HepG2 (cell line): ENCODE results near the gene THADA. TPM values are rescaled to one million over a fixed set of nuclear protein-coding genes. Genes with fewer than 3 reads are reported as not detected.
A peak's percentile ranks its signal among the peaks of the same experiment; 100 is the strongest.

Experiments
- AGO2 ChIP-seq: fragments of 200-400 bp; formaldehyde crosslinking; optimal IDR thresholded peaks from 2 replicates; pipeline ENCODE3; 2017; ENCODE audit warnings: mild to moderate bottlenecking, low read depth, low read length, moderate library complexity
- ATF1 ChIP-seq: IDR thresholded peaks from 2 replicates; pipeline ENCODE4 v1.6.1; 2016; ENCODE audit warnings: mild to moderate bottlenecking, control low read depth
- CREB1 ChIP-seq, 2 experiments: fragments of 450-650 bp in 1 of 2; IDR thresholded peaks; 2 replicates each; pipeline ENCODE4 v1.6.1; 2016 to 2017; ENCODE audit warnings: control low read depth in 1 of 2, mild to moderate bottlenecking in 1 of 2, missing compliant biosample characterization in 1 of 2, missing genetic modification characterization in 1 of 2
- CREM ChIP-seq, 2 experiments: sonication (generic) in 1 of 2; formaldehyde crosslinking in 1 of 2; IDR thresholded peaks; 2 replicates each; pipeline versions ENCODE4 v1.4.0 to v1.6.1; 2016 to 2020; ENCODE audit warnings: antibody characterized with exemption in 1 of 2, mild to moderate bottlenecking in 1 of 2, missing genetic modification reagents in 1 of 2
- EP300 ChIP-seq, 3 experiments: sonication (generic) in 1 of 3; formaldehyde crosslinking in 1 of 3; IDR thresholded peaks; 2 replicates each; pipeline versions ENCODE4 v1.5.1 to v1.6.1; 2011 to 2020; ENCODE audit warnings: low read depth in 2 of 3, low read length in 2 of 3, borderline replicate concordance in 1 of 3, improper control_type of control experiment in 1 of 3, mild to moderate bottlenecking in 1 of 3, missing genetic modification reagents in 1 of 3, moderate library complexity in 1 of 3
- FOXO1 ChIP-seq: sonication (generic); formaldehyde crosslinking; IDR thresholded peaks from 2 replicates; pipeline ENCODE4 v1.4.0; 2020; ENCODE audit warnings: missing genetic modification reagents
- GPN1 ChIP-seq: sonication (generic); formaldehyde crosslinking; IDR thresholded peaks from 2 replicates; pipeline ENCODE4 v1.5.1; 2020; ENCODE audit warnings: missing genetic modification reagents, borderline replicate concordance
- ISL2 ChIP-seq: sonication (generic); formaldehyde crosslinking; IDR thresholded peaks from 2 replicates; pipeline ENCODE4 v1.5.0; 2020; ENCODE audit warnings: missing genetic modification reagents
- MED1 ChIP-seq: sonication (generic); formaldehyde crosslinking; IDR thresholded peaks from 2 replicates; pipeline ENCODE4 v1.4.0; 2020; ENCODE audit warnings: missing genetic modification reagents
- MLLT10 ChIP-seq: sonication (generic); formaldehyde crosslinking; IDR thresholded peaks from 2 replicates; pipeline ENCODE4 v1.4.0; 2020; ENCODE audit warnings: missing genetic modification reagents
- NCOA2 ChIP-seq: sonication (generic); formaldehyde crosslinking; IDR thresholded peaks from 2 replicates; pipeline ENCODE4 v1.8.0; 2022; ENCODE audit warnings: inconsistent platforms
- NFIC ChIP-seq: IDR thresholded peaks from 2 replicates; pipeline ENCODE4 v1.6.1; 2012; ENCODE audit warnings: mild to moderate bottlenecking, low read length, inconsistent platforms
- NR2F6 ChIP-seq, 2 experiments: IDR thresholded peaks; 2 replicates each; pipeline ENCODE4 v1.6.1; 2016; ENCODE audit warnings: antibody characterized with exemption in 1 of 2, mild to moderate bottlenecking in 1 of 2
- RXRB ChIP-seq: IDR thresholded peaks from 2 replicates; pipeline ENCODE4 v1.6.1; 2016; ENCODE audit warnings: borderline replicate concordance, missing genetic modification reagents, missing compliant biosample characterization
- SAP130 ChIP-seq: IDR thresholded peaks from 2 replicates; pipeline ENCODE4 v1.6.1; 2016; ENCODE audit warnings: low read depth
- SMC3 ChIP-seq: IDR thresholded peaks from 2 replicates; pipeline ENCODE4 v1.6.1; 2011; ENCODE audit warnings: low read length, improper control_type of control experiment
- SOX6 ChIP-seq, 2 experiments: fragments of 450-650 bp in 1 of 2; sonication (generic) in 1 of 2; formaldehyde crosslinking in 1 of 2; IDR thresholded peaks; 2 replicates each; pipeline versions ENCODE4 v1.4.0 to v1.6.1; 2017 to 2020; ENCODE audit warnings: antibody characterized with exemption in 1 of 2, mild to moderate bottlenecking in 1 of 2, missing genetic modification reagents in 1 of 2
- STAT6 ChIP-seq: sonication (generic); formaldehyde crosslinking; IDR thresholded peaks from 2 replicates; pipeline ENCODE4 v1.4.0; 2020; ENCODE audit warnings: missing genetic modification reagents, mild to moderate bottlenecking, borderline replicate concordance
- ZNF644 ChIP-seq: IDR thresholded peaks from 2 replicates; pipeline ENCODE4 v1.6.1; 2016; ENCODE audit warnings: low read depth
- ZNF7 ChIP-seq: IDR thresholded peaks from 2 replicates; pipeline ENCODE4 v1.6.1; 2016; ENCODE audit warnings: missing biosample characterization, missing genetic modification reagents
- ZSCAN12 ChIP-seq: sonication (generic); formaldehyde crosslinking; IDR thresholded peaks from 2 replicates; pipeline ENCODE4 v1.9.0; 2021; ENCODE audit warnings: mild to moderate bottlenecking, missing genetic modification reagents
- polyA plus RNA-seq, 8 experiments: library from polyadenylated mRNA; depleted of rRNA in 3 of 8; stranded (reverse) in 7 of 8; unstranded in 1 of 8; fragments of >200 nt; fragmentation: Illumina TruSeq in 4 of 8; extraction: Trizol in 4 of 8; gene quantifications; 2 replicates each; pipeline versions ENCODE4 v1.2.1 to v1.2.3, GENCODE V29; 2011 to 2016; ENCODE audit warnings: low read depth in 4 of 8, missing spikeins in 1 of 8, mixed read lengths in 1 of 8; ENCODE audit not compliant: insufficient read depth in 1 of 8
- total RNA-seq, 5 experiments: library from RNA; depleted of rRNA; stranded (reverse); fragments of >200 nt; fragmentation: Illumina TruSeq; extraction: Trizol; gene quantifications; 2 replicates each; pipeline ENCODE4 v1.2.3, GENCODE V29; 2016; ENCODE audit warnings: low read depth in 1 of 5
- TF ChIP-seq, protein P1 (sequence below): IDR thresholded peaks from 2 replicates; pipeline ENCODE4 v1.6.1; 2018; ENCODE audit warnings: missing genetic modification reagents
- TF ChIP-seq, protein P2 (sequence below): sonication (generic); formaldehyde crosslinking; conservative IDR thresholded peaks from 2 replicates; pipeline ENCODE4 v1.4.0; 2020; ENCODE audit warnings: mild to moderate bottlenecking, missing genetic modification reagents, moderate library complexity

The THADA gene
- total and polyA plus RNA-seq, 2 of the 13 experiments (the other 11 are each of a cell fraction or from before 2014, with no cell fraction given), result 12.7 to 21.7 TPM

DNA sequence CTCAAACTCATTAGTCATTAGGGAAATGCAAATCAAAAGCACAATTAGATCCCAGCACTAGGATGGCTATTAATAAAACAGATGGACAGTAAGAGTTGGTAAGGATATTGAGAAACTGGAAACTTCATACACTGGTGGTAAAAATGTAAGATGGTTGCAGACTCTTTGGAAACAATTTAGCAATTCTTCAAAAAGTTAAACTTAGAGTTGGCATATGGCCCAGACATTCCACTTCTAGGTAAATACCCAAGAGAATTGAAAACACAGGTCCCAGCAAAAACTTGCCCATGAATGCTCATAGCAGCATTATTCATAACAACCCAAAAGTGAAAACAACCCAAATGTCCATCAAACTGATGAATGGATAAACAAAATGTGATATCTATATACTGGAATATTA is 284.6 kb downstream of the THADA start (continued):
- TF ChIP-seq SOX6 (IDR thresholded peaks at IDR 0.05) (no peak), SOX6 (CRISPR knock-in tag; IDR thresholded peaks at IDR 0.05) (peak; percentile 78), FOXO1 (CRISPR knock-in tag) (peak; percentile 63; the same call in 1 of the 2 replicates), NCOA2 (CRISPR knock-in tag) (peak; percentile 81), SMC3 (peak; percentile 16; the same call in 1 of the 2 replicates), STAT6 (CRISPR knock-in tag) (0 out of 2 replicates have a peak, but pooled peaks have one; percentile 69), MLLT10 (no peak), ZNF644 (CRISPR knock-in tag) (peak; percentile 59), RXRB (CRISPR knock-in tag) (peak; percentile 58; the same call in 1 of the 2 replicates), NFIC (peak; percentile 96), MED1 (CRISPR knock-in tag) (peak; percentile 76), NR2F6 (IDR thresholded peaks at IDR 0.05) (0 out of 2 replicates have a peak, but pooled peaks have one; percentile 16), NR2F6 (CRISPR knock-in tag; IDR thresholded peaks at IDR 0.05) (0 out of 2 replicates have a peak, but pooled peaks have one; percentile 6), GPN1 (no peak), AGO2 (no peak), ISL2 (CRISPR knock-in tag) (peak; percentile 84), SAP130 (CRISPR knock-in tag) (peak; percentile 62), ZSCAN12 (peak; percentile 42; the same call in 1 of the 2 replicates), EP300 (IDR thresholded peaks at IDR 0.05; ENCODE audit: low read depth in 2 of 2, low read length in 2 of 2) (peak in 1 of 2 experiments; percentile 76; a peak in 2 of 4 replicates), EP300 (CRISPR knock-in tag; IDR thresholded peaks at IDR 0.05; ENCODE audit: borderline replicate concordance) (no peak), ATF1 (CRISPR knock-in tag) (no peak), ZNF7 (CRISPR knock-in tag) (no peak), CREB1 (IDR thresholded peaks at IDR 0.05) (no peak), CREB1 (CRISPR knock-in tag; IDR thresholded peaks at IDR 0.05) (0 out of 2 replicates have a peak, but pooled peaks have one; percentile 28), CREM (IDR thresholded peaks at IDR 0.05) (peak; percentile 55), CREM (CRISPR knock-in tag; IDR thresholded peaks at IDR 0.05) (no peak)
- TF ChIP-seq, protein P1, sequence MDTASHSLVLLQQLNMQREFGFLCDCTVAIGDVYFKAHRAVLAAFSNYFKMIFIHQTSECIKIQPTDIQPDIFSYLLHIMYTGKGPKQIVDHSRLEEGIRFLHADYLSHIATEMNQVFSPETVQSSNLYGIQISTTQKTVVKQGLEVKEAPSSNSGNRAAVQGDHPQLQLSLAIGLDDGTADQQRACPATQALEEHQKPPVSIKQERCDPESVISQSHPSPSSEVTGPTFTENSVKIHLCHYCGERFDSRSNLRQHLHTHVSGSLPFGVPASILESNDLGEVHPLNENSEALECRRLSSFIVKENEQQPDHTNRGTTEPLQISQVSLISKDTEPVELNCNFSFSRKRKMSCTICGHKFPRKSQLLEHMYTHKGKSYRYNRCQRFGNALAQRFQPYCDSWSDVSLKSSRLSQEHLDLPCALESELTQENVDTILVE (CRISPR knock-in tag), result peak; percentile 56; the same call in 1 of the 2 replicates
- TF ChIP-seq, protein P2, sequence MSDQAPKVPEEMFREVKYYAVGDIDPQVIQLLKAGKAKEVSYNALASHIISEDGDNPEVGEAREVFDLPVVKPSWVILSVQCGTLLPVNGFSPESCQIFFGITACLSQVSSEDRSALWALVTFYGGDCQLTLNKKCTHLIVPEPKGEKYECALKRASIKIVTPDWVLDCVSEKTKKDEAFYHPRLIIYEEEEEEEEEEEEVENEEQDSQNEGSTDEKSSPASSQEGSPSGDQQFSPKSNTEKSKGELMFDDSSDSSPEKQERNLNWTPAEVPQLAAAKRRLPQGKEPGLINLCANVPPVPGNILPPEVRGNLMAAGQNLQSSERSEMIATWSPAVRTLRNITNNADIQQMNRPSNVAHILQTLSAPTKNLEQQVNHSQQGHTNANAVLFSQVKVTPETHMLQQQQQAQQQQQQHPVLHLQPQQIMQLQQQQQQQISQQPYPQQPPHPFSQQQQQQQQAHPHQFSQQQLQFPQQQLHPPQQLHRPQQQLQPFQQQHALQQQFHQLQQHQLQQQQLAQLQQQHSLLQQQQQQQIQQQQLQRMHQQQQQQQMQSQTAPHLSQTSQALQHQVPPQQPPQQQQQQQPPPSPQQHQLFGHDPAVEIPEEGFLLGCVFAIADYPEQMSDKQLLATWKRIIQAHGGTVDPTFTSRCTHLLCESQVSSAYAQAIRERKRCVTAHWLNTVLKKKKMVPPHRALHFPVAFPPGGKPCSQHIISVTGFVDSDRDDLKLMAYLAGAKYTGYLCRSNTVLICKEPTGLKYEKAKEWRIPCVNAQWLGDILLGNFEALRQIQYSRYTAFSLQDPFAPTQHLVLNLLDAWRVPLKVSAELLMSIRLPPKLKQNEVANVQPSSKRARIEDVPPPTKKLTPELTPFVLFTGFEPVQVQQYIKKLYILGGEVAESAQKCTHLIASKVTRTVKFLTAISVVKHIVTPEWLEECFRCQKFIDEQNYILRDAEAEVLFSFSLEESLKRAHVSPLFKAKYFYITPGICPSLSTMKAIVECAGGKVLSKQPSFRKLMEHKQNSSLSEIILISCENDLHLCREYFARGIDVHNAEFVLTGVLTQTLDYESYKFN, result peak; percentile 53
